ENCODE data around the gene GAA.
"Not testable (repeated sequence)": the region's sequence is repeated elsewhere in the genome, so short reads cannot be mapped to it uniquely, and the experiment has no call there.

GAA gene

GRCh38 chr17:80141463-80142165 is 40.2 kb downstream of the GAA start:
- in situ Hi-C loops (cut with MboI; ENCODE audit: low sequenced_read_pairs): no loop called here

GRCh38 chr17:80142929-80143328 is 41.5 kb downstream of the GAA start:
- in situ Hi-C loops (cut with MboI; ENCODE audit: low sequenced_read_pairs): no loop called here

GRCh38 chr17:80145076-80146075 is 44.0 kb downstream of the GAA start:
- in situ Hi-C loops (cut with MboI; ENCODE audit: low sequenced_read_pairs): no loop called here

- in situ Hi-C loops (cut with MboI; ENCODE audit: low sequenced_read_pairs): no loop called here
These were observed 45.0 kb downstream of the GAA start for GRCh38 chr17:80146121-80147034.

- in situ Hi-C loops (cut with MboI; ENCODE audit: low sequenced_read_pairs): no loop called here
These were observed 45.8 kb downstream of the GAA start, which contains the start of gene EIF4A3 for GRCh38 chr17:80147035-80147822. EIF4A3 (minus strand) TSS chr17:80147128; CDS start chr17:80146961, 167 bp downstream.

- in situ Hi-C loops (cut with MboI; ENCODE audit: low sequenced_read_pairs): no loop called here
These were observed 50.0 kb downstream of the GAA start for GRCh38 chr17:80151333-80151732.

GRCh38 chr17:80152081-80152702 is 50.8 kb downstream of the GAA start:
- in situ Hi-C loops (cut with MboI; ENCODE audit: low sequenced_read_pairs): no loop called here

GRCh38 chr17:80153004-80153403 is 51.6 kb downstream of the GAA start:
- in situ Hi-C loops (cut with MboI; ENCODE audit: low sequenced_read_pairs): no loop called here

- in situ Hi-C loops (cut with MboI; ENCODE audit: low sequenced_read_pairs): no loop called here
These were observed 52.8 kb downstream of the GAA start for GRCh38 chr17:80154166-80154565.

- in situ Hi-C loops (cut with MboI; ENCODE audit: low sequenced_read_pairs): not testable (repeated sequence)
These were observed 54.2 kb downstream of the GAA start for GRCh38 chr17:80155600-80155999.

- in situ Hi-C loops (cut with MboI; ENCODE audit: low sequenced_read_pairs): no loop called here
These were observed 57.5 kb downstream of the GAA start for GRCh38 chr17:80158846-80159245.

GRCh38 chr17:80160536-80160935 is 59.2 kb downstream of the GAA start:
- in situ Hi-C loops (cut with MboI; ENCODE audit: low sequenced_read_pairs): no loop called here

- in situ Hi-C loops (cut with MboI; ENCODE audit: low sequenced_read_pairs): no loop called here
These were observed 62.0 kb downstream of the GAA start for GRCh38 chr17:80163336-80163735.

- in situ Hi-C loops (cut with MboI; ENCODE audit: low sequenced_read_pairs): no loop called here
These were observed 62.8 kb downstream of the GAA start for GRCh38 chr17:80164185-80164584.

GRCh38 chr17:80166446-80166845 is 65.1 kb downstream of the GAA start:
- in situ Hi-C loops (cut with MboI; ENCODE audit: low sequenced_read_pairs): no loop called here

- in situ Hi-C loops (cut with MboI; ENCODE audit: low sequenced_read_pairs): no loop called here
These were observed 67.0 kb downstream of the GAA start for GRCh38 chr17:80168371-80168770.

GRCh38 chr17:80169107-80169506 is 67.7 kb downstream of the GAA start:
- in situ Hi-C loops (cut with MboI; ENCODE audit: low sequenced_read_pairs): no loop called here

Data from HL-60/S4 treated with retinoic acid at 250 ng/mL for 4 days and 3 days (cell line).